Measurements from ENCODE around the gene CPNE4. TPM values are rescaled to one million over a fixed set of nuclear protein-coding genes. Genes with fewer than 3 reads are reported as not detected.

The CPNE4 gene
- total and polyA plus RNA-seq, 7 donors = 0.03 to 0.04 TPM; not detected in 5

GRCh38 chr3:131789188-131789587, 245.6 kb downstream of the CPNE4 start:
- no peak overlapping the region for H3K4me3 ChIP-seq
- intact Hi-C loops (cut with DNase I) = no loop called here
- no peaks in the 10 kb centered on the region for H3K4me1 ChIP-seq
- 37 to 43% (median 39%) methylated on average over 2 of the region's 2 CpGs for WGBS, 3 donors
- ATAC-seq = no peak
- no peak for TF ChIP-seq CTCF (IDR thresholded peaks at IDR 0.05)
- no peak for DNase-seq
- no peaks in the 10 kb centered on the region for H3K36me3 ChIP-seq (ENCODE audit: insufficient read depth in 1 of 2, low read depth in 1 of 2)
- no peaks in the 10 kb centered on the region for H3K9me3 ChIP-seq
- peaks cover 0 to 5% (median 0%) of the 10 kb centered on the region in 3 donors for H3K27me3 ChIP-seq (ENCODE audit: insufficient read depth in 3 of 3, low read length in 2 of 3)
- H3K27ac ChIP-seq = no peak overlapping the region

- no peak overlapping the region for H3K4me3 ChIP-seq
- no peak overlapping the region for H3K27ac ChIP-seq
- no peaks in the 10 kb centered on the region for H3K36me3 ChIP-seq (ENCODE audit: insufficient read depth in 1 of 2, low read depth in 1 of 2)
- ATAC-seq (no peak), DNase-seq (no peak)
- TF ChIP-seq CTCF (IDR thresholded peaks at IDR 0.05) = no peak
- no peaks in the 10 kb centered on the region for H3K4me1 ChIP-seq
- H3K9me3 ChIP-seq = no peaks in the 10 kb centered on the region
- intact Hi-C loops (cut with DNase I) = no loop called here
- peaks cover 0 to 5% (median 0%) of the 10 kb centered on the region in 3 donors for H3K27me3 ChIP-seq (ENCODE audit: insufficient read depth in 3 of 3, low read length in 2 of 3)
Observed at GRCh38 chr3:131786386-131786785, 248.4 kb downstream of the CPNE4 start.

GRCh38 chr3:131782751-131783150, 252.1 kb downstream of the CPNE4 start:
- no peaks in the 10 kb centered on the region for H3K4me1 ChIP-seq
- 72 to 83% (median 73%) methylated on average over 1 of the region's 1 CpG for WGBS, 3 donors
- ATAC-seq (no peak), DNase-seq (no peak)
- TF ChIP-seq CTCF (IDR thresholded peaks at IDR 0.05) = no peak
- H3K36me3 ChIP-seq (ENCODE audit: insufficient read depth in 1 of 2, low read depth in 1 of 2) = no peaks in the 10 kb centered on the region
- H3K4me3 ChIP-seq = no peak overlapping the region
- peaks cover 0 to 5% (median 0%) of the 10 kb centered on the region in 3 donors for H3K27me3 ChIP-seq (ENCODE audit: insufficient read depth in 3 of 3, low read length in 2 of 3)
- intact Hi-C loops (cut with DNase I) = no loop called here
- no peaks in the 10 kb centered on the region for H3K9me3 ChIP-seq
- H3K27ac ChIP-seq = no peak overlapping the region

- no peak overlapping the region for H3K4me3 ChIP-seq
- H3K27me3 ChIP-seq (ENCODE audit: insufficient read depth in 3 of 3, low read length in 2 of 3) = peaks cover 0 to 2% (median 0%) of the 10 kb centered on the region in 3 donors
- TF ChIP-seq CTCF (IDR thresholded peaks at IDR 0.05) = no peak
- intact Hi-C loops (cut with DNase I) = no loop called here
- DNase-seq = no peak
- H3K36me3 ChIP-seq (ENCODE audit: insufficient read depth in 1 of 2, low read depth in 1 of 2) = no peaks in the 10 kb centered on the region
- H3K4me1 ChIP-seq = no peaks in the 10 kb centered on the region
- 71 to 81% (median 78%) methylated on average over 2 of the region's 2 CpGs for WGBS, 3 donors
- ATAC-seq = no peak
- H3K9me3 ChIP-seq = no peaks in the 10 kb centered on the region
- H3K27ac ChIP-seq = no peak overlapping the region
Observed at GRCh38 chr3:131778526-131778925, 256.3 kb downstream of the CPNE4 start.

GRCh38 chr3:131775650-131776049, 259.2 kb downstream of the CPNE4 start:
- no peak for TF ChIP-seq CTCF (IDR thresholded peaks at IDR 0.05)

More at GRCh38 chr3:131775650-131776049, 259.2 kb downstream of the CPNE4 start:
- intact Hi-C loops (cut with DNase I) = no loop called here
- Histone ChIP-seq H3K27me3 (ENCODE audit: insufficient read depth in 3 of 3, low read length in 2 of 3) (peaks cover 0 to 2% (median 0%) of the 10 kb centered on the region in 3 donors), H3K36me3 (ENCODE audit: insufficient read depth in 1 of 2, low read depth in 1 of 2) (no peaks in the 10 kb centered on the region), H3K27ac (no peak overlapping the region), H3K4me1 (no peaks in the 10 kb centered on the region), H3K9me3 (no peaks in the 10 kb centered on the region), H3K4me3 (no peak overlapping the region)
- DNase-seq (no peak), ATAC-seq (no peak)
